Renal cortex interstitium (tissue), 11 donors: ENCODE data around the gene HMCN1. TPM values are rescaled to one million over a fixed set of nuclear protein-coding genes. Genes with fewer than 3 reads are reported as not detected.
"Not testable (repeated sequence)": the region's sequence is repeated elsewhere in the genome, so short reads cannot be mapped to it uniquely, and the experiment has no call there.

Experiments
- DNase-seq, 11 donors: peaks; one replicate each; pipeline ENCODE4 v3.0.0-alpha.2; 2013; ENCODE audit warnings: low read depth in 9 of 11, low spot score in 4 of 11; ENCODE audit errors: extremely low read depth in 1 of 11
- polyA plus RNA-seq, 3 donors: library from polyadenylated mRNA; unstranded; fragments of 120-200 nt; gene quantifications; one replicate each; pipeline ENCODE4 v1.2.1, GENCODE V29; 2013; ENCODE audit not compliant: insufficient read length in 3 of 3

HMCN1 gene
- polyA plus RNA-seq, 3 donors = 41.2 to 67.3 (median 60.3) TPM

GRCh38 chr1:185871627-185872150 lies 137.5 kb downstream of the HMCN1 start:
- no peak for DNase-seq

GRCh38 chr1:185874246-185874645 lies 140.1 kb downstream of the HMCN1 start:
- no peak for DNase-seq

- DNase-seq = no peak
Observed at GRCh38 chr1:185880330-185880729, 146.1 kb downstream of the HMCN1 start.

GRCh38 chr1:185880779-185881333 lies 146.7 kb downstream of the HMCN1 start:
- DNase-seq = no peak

GRCh38 chr1:185886046-185886445 lies 151.9 kb downstream of the HMCN1 start:
- DNase-seq = no peak

GRCh38 chr1:185886671-185887070 lies 152.5 kb downstream of the HMCN1 start:
- no peak for DNase-seq

GRCh38 chr1:185892831-185893403 lies 158.7 kb downstream of the HMCN1 start:
- not testable (repeated sequence) for DNase-seq

GRCh38 chr1:185894791-185895190 lies 160.6 kb downstream of the HMCN1 start:
- no peak for DNase-seq

- no peak for DNase-seq
Observed at GRCh38 chr1:185895208-185895900, 161.2 kb downstream of the HMCN1 start.

GRCh38 chr1:185896863-185897262 lies 162.7 kb downstream of the HMCN1 start:
- no peak for DNase-seq

GRCh38 chr1:185906186-185906585 lies 172.0 kb downstream of the HMCN1 start:
- no peak for DNase-seq

GRCh38 chr1:185907246-185907645 lies 173.1 kb downstream of the HMCN1 start:
- peak in 10 of 11 donors; percentile 12 to 61 (median 32) for DNase-seq

GRCh38 chr1:185911978-185912377 lies 177.8 kb downstream of the HMCN1 start:
- DNase-seq = no peak

GRCh38 chr1:185912504-185912903 lies 178.3 kb downstream of the HMCN1 start:
- DNase-seq = no peak

GRCh38 chr1:185914089-185914488 lies 179.9 kb downstream of the HMCN1 start:
- no peak for DNase-seq

GRCh38 chr1:185916861-185917260 lies 182.7 kb downstream of the HMCN1 start:
- DNase-seq = no peak

- peak in 6 of 11 donors; percentile 19 to 50 (median 31) for DNase-seq
Observed at GRCh38 chr1:185917646-185918045, 183.5 kb downstream of the HMCN1 start.

- DNase-seq = no peak
Observed at GRCh38 chr1:185920602-185921001, 186.4 kb downstream of the HMCN1 start.

- DNase-seq = no peak
Observed at GRCh38 chr1:185921636-185922035, 187.4 kb downstream of the HMCN1 start.

GRCh38 chr1:185926588-185926987 lies 192.4 kb downstream of the HMCN1 start:
- DNase-seq = no peak
